ENCODE measurements around the gene COX6A2.
"Not testable (repeated sequence)": the region's sequence is repeated elsewhere in the genome, so short reads cannot be mapped to it uniquely, and the experiment has no call there.

The COX6A2 gene

GRCh38 chr16:31423241-31423640 lies 4.9 kb downstream of the COX6A2 start:
- DNase-seq (ENCODE audit: low read depth), result no peak
- no peak for TF ChIP-seq CTCF (IDR thresholded peaks at IDR 0.05; ENCODE audit: low read depth, low read length, missing control alignments)

GRCh38 chr16:31421587-31421986 lies 6.6 kb downstream of the COX6A2 start:
- DNase-seq (ENCODE audit: low read depth), result peak; percentile 19

More at GRCh38 chr16:31423241-31423640, 4.9 kb downstream of the COX6A2 start:
- no peak overlapping the region for H3K4me3 ChIP-seq (ENCODE audit: low read depth, low read length)

GRCh38 chr16:31420037-31420436 lies 8.1 kb downstream of the COX6A2 start:
- no peak for DNase-seq (ENCODE audit: low read depth)

More at GRCh38 chr16:31421587-31421986, 6.6 kb downstream of the COX6A2 start:
- no peak for TF ChIP-seq CTCF (IDR thresholded peaks at IDR 0.05; ENCODE audit: low read depth, low read length, missing control alignments)
- H3K4me3 ChIP-seq (ENCODE audit: low read depth, low read length), result no peak overlapping the region

GRCh38 chr16:31417916-31418315 lies 10.2 kb downstream of the COX6A2 start:
- no peak for TF ChIP-seq CTCF (IDR thresholded peaks at IDR 0.05; ENCODE audit: low read depth, low read length, missing control alignments)
- DNase-seq (ENCODE audit: low read depth), result no peak
- H3K4me3 ChIP-seq (ENCODE audit: low read depth, low read length), result no peak overlapping the region

More at GRCh38 chr16:31420037-31420436, 8.1 kb downstream of the COX6A2 start:
- no peak overlapping the region for H3K4me3 ChIP-seq (ENCODE audit: low read depth, low read length)
- no peak for TF ChIP-seq CTCF (IDR thresholded peaks at IDR 0.05; ENCODE audit: low read depth, low read length, missing control alignments)

- DNase-seq (ENCODE audit: low read depth); H3K4me3 ChIP-seq (ENCODE audit: low read depth, low read length): not testable (repeated sequence)
Measured at GRCh38 chr16:31417036-31417435, 11.1 kb downstream of the COX6A2 start.

GRCh38 chr16:31416371-31416770 lies 11.8 kb downstream of the COX6A2 start:
- no peak overlapping the region for H3K4me3 ChIP-seq (ENCODE audit: low read depth, low read length)
- no peak for DNase-seq (ENCODE audit: low read depth)
- no peak for TF ChIP-seq CTCF (IDR thresholded peaks at IDR 0.05; ENCODE audit: low read depth, low read length, missing control alignments)

- no peak for TF ChIP-seq CTCF (IDR thresholded peaks at IDR 0.05; ENCODE audit: low read depth, low read length, missing control alignments)
- DNase-seq (ENCODE audit: low read depth), result no peak
- H3K4me3 ChIP-seq (ENCODE audit: low read depth, low read length), result no peak overlapping the region
Measured at GRCh38 chr16:31414706-31415105, 13.5 kb downstream of the COX6A2 start.

Measured in GM12864 (cell line).